Measurements from ENCODE around the gene GJA4.

GJA4 gene

GRCh38 chr1:34774957-34775356, 17.8 kb upstream of the GJA4 start:
- TF ChIP-seq GABPA (IDR thresholded peaks at IDR 0.05; ENCODE audit: low read depth) (no peak), POLR2AphosphoS5 (IDR thresholded peaks at IDR 0.05; ENCODE audit: low read depth) (no peak), SPI1 (IDR thresholded peaks at IDR 0.05; ENCODE audit: borderline replicate concordance, low read depth) (no peak), CTCF (IDR thresholded peaks at IDR 0.05; ENCODE audit: insufficient read depth, low read length) (no peak)
- TF ChIP-seq, protein P1, sequence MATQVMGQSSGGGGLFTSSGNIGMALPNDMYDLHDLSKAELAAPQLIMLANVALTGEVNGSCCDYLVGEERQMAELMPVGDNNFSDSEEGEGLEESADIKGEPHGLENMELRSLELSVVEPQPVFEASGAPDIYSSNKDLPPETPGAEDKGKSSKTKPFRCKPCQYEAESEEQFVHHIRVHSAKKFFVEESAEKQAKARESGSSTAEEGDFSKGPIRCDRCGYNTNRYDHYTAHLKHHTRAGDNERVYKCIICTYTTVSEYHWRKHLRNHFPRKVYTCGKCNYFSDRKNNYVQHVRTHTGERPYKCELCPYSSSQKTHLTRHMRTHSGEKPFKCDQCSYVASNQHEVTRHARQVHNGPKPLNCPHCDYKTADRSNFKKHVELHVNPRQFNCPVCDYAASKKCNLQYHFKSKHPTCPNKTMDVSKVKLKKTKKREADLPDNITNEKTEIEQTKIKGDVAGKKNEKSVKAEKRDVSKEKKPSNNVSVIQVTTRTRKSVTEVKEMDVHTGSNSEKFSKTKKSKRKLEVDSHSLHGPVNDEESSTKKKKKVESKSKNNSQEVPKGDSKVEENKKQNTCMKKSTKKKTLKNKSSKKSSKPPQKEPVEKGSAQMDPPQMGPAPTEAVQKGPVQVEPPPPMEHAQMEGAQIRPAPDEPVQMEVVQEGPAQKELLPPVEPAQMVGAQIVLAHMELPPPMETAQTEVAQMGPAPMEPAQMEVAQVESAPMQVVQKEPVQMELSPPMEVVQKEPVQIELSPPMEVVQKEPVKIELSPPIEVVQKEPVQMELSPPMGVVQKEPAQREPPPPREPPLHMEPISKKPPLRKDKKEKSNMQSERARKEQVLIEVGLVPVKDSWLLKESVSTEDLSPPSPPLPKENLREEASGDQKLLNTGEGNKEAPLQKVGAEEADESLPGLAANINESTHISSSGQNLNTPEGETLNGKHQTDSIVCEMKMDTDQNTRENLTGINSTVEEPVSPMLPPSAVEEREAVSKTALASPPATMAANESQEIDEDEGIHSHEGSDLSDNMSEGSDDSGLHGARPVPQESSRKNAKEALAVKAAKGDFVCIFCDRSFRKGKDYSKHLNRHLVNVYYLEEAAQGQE (IDR thresholded peaks at IDR 0.05; ENCODE audit: insufficient replicate concordance, low read depth): no peak
- no peaks in the 10 kb centered on the region for H3K27me3 ChIP-seq (ENCODE audit: insufficient read depth, poor library complexity, severe bottlenecking)
- H3K4me3 ChIP-seq (replicated peaks; ENCODE audit: insufficient read depth, low read length): no peak overlapping the region
- no peak for DNase-seq (ENCODE audit: low read depth in 1 of 2, low spot score in 1 of 2)
- no peak overlapping the region for H3K27ac ChIP-seq (replicated peaks)

DNA sequence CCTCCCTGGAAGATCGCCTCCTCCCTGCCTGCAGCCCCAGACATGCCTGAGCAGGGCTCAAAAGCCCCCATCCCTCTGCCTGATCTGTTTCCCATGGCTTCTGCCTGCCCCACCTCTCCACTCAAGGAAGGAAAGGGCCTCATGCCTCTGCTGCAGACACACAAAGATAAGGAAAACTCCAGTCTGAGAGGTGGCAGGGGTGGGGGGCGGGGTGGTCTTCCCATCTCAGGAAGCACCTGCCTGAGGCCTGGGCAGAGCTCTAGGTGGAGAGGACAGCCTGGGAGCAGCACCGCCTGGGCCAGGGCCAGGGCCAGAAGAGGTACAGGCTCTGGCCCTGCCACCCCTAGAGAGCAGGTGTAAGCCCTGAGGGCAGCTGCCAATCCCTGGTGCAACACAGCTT, 15.9 kb upstream of the GJA4 start:
- Histone ChIP-seq H3K27ac (replicated peaks) (no peak overlapping the region), H3K4me3 (replicated peaks; ENCODE audit: insufficient read depth, low read length) (no peak overlapping the region), H3K27me3 (ENCODE audit: insufficient read depth, poor library complexity, severe bottlenecking) (peaks cover 12% of the 10 kb centered on the region)
- DNase-seq (ENCODE audit: low read depth in 1 of 2, low spot score in 1 of 2): no peak
- TF ChIP-seq, protein P1 (IDR thresholded peaks at IDR 0.05; ENCODE audit: insufficient replicate concordance, low read depth): no peak
- TF ChIP-seq POLR2AphosphoS5 (IDR thresholded peaks at IDR 0.05; ENCODE audit: low read depth): no peak
- no peak for TF ChIP-seq CTCF (IDR thresholded peaks at IDR 0.05; ENCODE audit: insufficient read depth, low read length)

DNA sequence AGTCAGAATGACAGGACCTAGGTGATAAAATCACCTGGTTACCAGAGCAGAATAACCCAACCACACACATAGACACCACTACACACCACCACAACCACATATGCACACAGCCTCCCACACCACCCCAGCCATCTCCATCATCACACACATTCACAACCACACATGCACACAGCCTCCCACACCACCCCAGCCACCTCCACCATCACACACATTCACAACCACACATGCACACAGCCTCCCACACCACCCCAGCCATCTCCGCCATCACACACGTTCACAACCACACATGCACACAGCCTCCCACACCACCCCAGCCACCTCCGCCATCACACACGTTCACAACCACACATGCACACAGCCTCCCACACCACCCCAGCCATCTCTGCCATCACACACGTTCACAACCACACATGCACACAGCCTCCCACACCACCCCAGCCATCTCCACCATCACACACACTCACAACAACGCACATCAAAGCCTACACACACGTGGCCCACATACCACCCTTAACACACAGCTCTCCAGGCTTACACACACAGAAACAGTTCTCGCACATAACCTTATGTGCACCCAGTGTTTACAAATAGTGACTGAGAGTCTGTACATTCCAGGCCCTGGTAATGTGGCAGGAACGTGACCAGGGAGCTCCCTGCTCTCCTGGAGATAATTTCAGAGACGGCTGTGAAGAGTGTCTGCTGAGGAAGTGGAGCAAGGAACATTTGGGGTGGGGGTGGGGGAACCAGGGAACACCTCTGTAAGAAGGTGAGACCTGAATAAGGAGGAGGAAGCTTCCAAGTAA, 15.1 kb upstream of the GJA4 start:
- H3K4me3 ChIP-seq (replicated peaks; ENCODE audit: insufficient read depth, low read length): no peak overlapping the region
- TF ChIP-seq GABPA (IDR thresholded peaks at IDR 0.05; ENCODE audit: low read depth) (no peak), CTCF (IDR thresholded peaks at IDR 0.05; ENCODE audit: insufficient read depth, low read length) (no peak)
- no peak for DNase-seq (ENCODE audit: low read depth in 1 of 2, low spot score in 1 of 2)
- H3K27ac ChIP-seq (replicated peaks): no peak overlapping the region
- H3K27me3 ChIP-seq (ENCODE audit: insufficient read depth, poor library complexity, severe bottlenecking): peaks cover 20% of the 10 kb centered on the region

DNA sequence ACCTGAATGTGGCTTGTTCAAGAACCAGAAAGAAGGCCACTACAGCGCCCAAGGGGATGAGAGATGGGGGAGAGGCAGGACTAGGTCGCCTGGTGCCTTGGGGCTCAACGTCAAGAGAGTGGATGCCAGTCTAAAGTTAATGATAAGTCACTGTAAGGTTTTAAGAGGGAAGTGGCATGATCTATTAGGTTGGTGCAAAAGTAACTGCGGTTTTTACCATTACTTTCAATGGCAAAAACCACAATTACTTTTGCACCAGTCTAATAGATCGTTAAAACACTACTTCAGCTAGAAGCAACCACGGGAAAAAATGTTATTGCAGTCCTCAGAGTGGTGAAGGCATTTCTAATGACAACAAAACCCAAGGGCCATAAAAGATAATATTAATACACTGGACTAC, 14.4 kb upstream of the GJA4 start:
- no peak overlapping the region for H3K27ac ChIP-seq (replicated peaks)
- TF ChIP-seq POLR2AphosphoS5 (IDR thresholded peaks at IDR 0.05; ENCODE audit: low read depth) (no peak), CTCF (IDR thresholded peaks at IDR 0.05; ENCODE audit: insufficient read depth, low read length) (no peak), GABPA (IDR thresholded peaks at IDR 0.05; ENCODE audit: low read depth) (no peak), SPI1 (IDR thresholded peaks at IDR 0.05; ENCODE audit: borderline replicate concordance, low read depth) (no peak)
- TF ChIP-seq, protein P1 (IDR thresholded peaks at IDR 0.05; ENCODE audit: insufficient replicate concordance, low read depth): no peak
- H3K4me3 ChIP-seq (replicated peaks; ENCODE audit: insufficient read depth, low read length): no peak overlapping the region
- no peak for DNase-seq (ENCODE audit: low read depth in 1 of 2, low spot score in 1 of 2)
- H3K27me3 ChIP-seq (ENCODE audit: insufficient read depth, poor library complexity, severe bottlenecking): peaks cover 22% of the 10 kb centered on the region

Measured in HL-60 (cell line).